SK-N-SH (cell line): ENCODE results near the gene CACNA2D3. TPM values are rescaled to one million over a fixed set of nuclear protein-coding genes. Genes with fewer than 3 reads are reported as not detected.

Experiments used
- CTCF ChIA-PET: fragments of 300-600, 350-600 bp; formaldehyde crosslinking; extraction: SDS; loops from one replicate; lab custom pipeline; 2021; lab: Yijun Ruan, JAX
- POLR2A ChIA-PET: fragments of 350-600 bp; sonication (Branson Sonifier 250); formaldehyde crosslinking; extraction: SDS; loops from one replicate; lab custom pipeline; 2020; ENCODE audit warnings: antibody characterized with exemption, inconsistent platforms; lab: Yijun Ruan, JAX
- DNase-seq: peaks from one replicate; pipeline ENCODE4 v3.0.0; 2012
- H2AFZ ChIP-seq: fragments of 200-600 bp; sonication (generic); 2 replicates; pipeline ENCODE4 v1.8.1; 2016; ENCODE audit warnings: antibody characterized with exemption, mild to moderate bottlenecking, low read depth
- H3F3A ChIP-seq: fragments of 200-600 bp; sonication (generic); replicated peaks from 2 replicates; pipeline ENCODE3; 2016; ENCODE audit warnings: antibody characterized with exemption, mild to moderate bottlenecking; ENCODE audit not compliant: insufficient read depth
- H3K27ac ChIP-seq, 2 experiments: fragments of 200-500 bp in 1 of 2; fragments of 200-600 bp in 1 of 2; sonication (Bioruptor generic) in 1 of 2; sonication (generic), shearing (Covaris generic) in 1 of 2; 2 replicates each; pipeline versions ENCODE4 v1.5.1 to v1.6.1; 2014 to 2016; ENCODE audit warnings: low read depth in 2 of 2, inconsistent platforms in 1 of 2, low read length in 1 of 2, mild to moderate bottlenecking in 1 of 2, mixed read lengths in 1 of 2
- H3K27me3 ChIP-seq: fragments of 200-600 bp; sonication (generic), shearing (Covaris generic); 2 replicates; pipeline ENCODE4 v1.6.1; 2016; ENCODE audit warnings: mixed run types; ENCODE audit not compliant: insufficient read depth
- H3K36me3 ChIP-seq, 2 experiments: fragments of 200-500 bp in 1 of 2; fragments of 200-600 bp in 1 of 2; sonication (Bioruptor generic) in 1 of 2; sonication (generic) in 1 of 2; replicated peaks in 1 of 2; 2 replicates each; pipeline versions ENCODE3 to v1.5.1; 2014 to 2016; ENCODE audit warnings: low read length in 1 of 2, mild to moderate bottlenecking in 1 of 2; ENCODE audit not compliant: insufficient read depth in 2 of 2, control insufficient read depth in 1 of 2
- H3K4me1 ChIP-seq, 2 experiments: fragments of 200-500 bp in 1 of 2; fragments of 200-600 bp in 1 of 2; sonication (Bioruptor generic) in 1 of 2; sonication (generic), shearing (Covaris generic) in 1 of 2; 2 replicates each; pipeline versions ENCODE4 v1.5.1 to v1.6.1; 2014 to 2016; ENCODE audit warnings: low read depth in 1 of 2, low read length in 1 of 2, mixed run types in 1 of 2; ENCODE audit not compliant: insufficient read depth in 2 of 2, control insufficient read depth in 1 of 2
- H3K4me2 ChIP-seq: fragments of 200-600 bp; sonication (generic), shearing (Covaris generic); 2 replicates; pipeline ENCODE4 v1.6.1; 2017; ENCODE audit warnings: mixed run types
- H3K4me3 ChIP-seq, 2 experiments: fragments of 200-500 bp in 1 of 2; fragments of 200-600 bp in 1 of 2; sonication (Bioruptor generic) in 1 of 2; sonication (generic), shearing (Covaris generic) in 1 of 2; 2 replicates each; pipeline versions ENCODE4 v1.5.1 to v1.8.1; 2014 to 2016; ENCODE audit warnings: low read depth in 2 of 2, inconsistent platforms in 1 of 2, low read length in 1 of 2, mild to moderate bottlenecking in 1 of 2, mixed read lengths in 1 of 2, moderate library complexity in 1 of 2
- H3K79me2 ChIP-seq: fragments of 200-600 bp; sonication (generic); 2 replicates; pipeline ENCODE4 v1.8.1; 2017; ENCODE audit warnings: mild to moderate bottlenecking; ENCODE audit not compliant: insufficient read depth
- H3K9ac ChIP-seq: fragments of 200-600 bp; sonication (generic); 2 replicates; pipeline ENCODE4 v1.6.1; 2017; ENCODE audit warnings: mixed run types
- H3K9me2 ChIP-seq: fragments of 200-600 bp; sonication (generic); 2 replicates; pipeline ENCODE4 v1.6.1; 2017; ENCODE audit warnings: mixed run types
- H3K9me3 ChIP-seq: fragments of 200-600 bp; sonication (generic); 2 replicates; pipeline ENCODE4 v1.6.1; 2017; ENCODE audit warnings: mixed run types, mild to moderate bottlenecking, moderate library complexity
- H4K20me1 ChIP-seq: fragments of 200-600 bp; sonication (generic); 2 replicates; pipeline ENCODE4 v1.6.1; 2017; ENCODE audit warnings: mild to moderate bottlenecking, mixed run types; ENCODE audit not compliant: insufficient read depth
- CTCF ChIP-seq: fragments of 200-600 bp; sonication (generic); IDR thresholded peaks from 2 replicates; pipeline ENCODE4 v1.6.1; 2017; ENCODE audit warnings: antibody characterized with exemption, mild to moderate bottlenecking, moderate library complexity
- EP300 ChIP-seq, 2 experiments: IDR thresholded peaks; 2 replicates each; pipeline versions ENCODE4 v1.4.0 to v1.6.1; 2012; ENCODE audit warnings: borderline replicate concordance in 1 of 2, low read depth in 1 of 2, low read length in 1 of 2
- EZH2phosphoT487 ChIP-seq: fragments of 200-600 bp; sonication (generic); IDR thresholded peaks from 2 replicates; pipeline ENCODE4 v1.6.1; 2017; ENCODE audit warnings: low read depth, mixed run types, mild to moderate bottlenecking, antibody characterized with exemption, moderate library complexity, borderline replicate concordance
- FOSL2 ChIP-seq: IDR thresholded peaks from 2 replicates; pipeline ENCODE4 v1.4.0; 2012; ENCODE audit warnings: low read depth, mild to moderate bottlenecking, moderate library complexity, borderline replicate concordance
- FOXJ3 ChIP-seq: sonication (generic); formaldehyde crosslinking; IDR thresholded peaks from 2 replicates; pipeline ENCODE4 v1.5.1; 2020; ENCODE audit warnings: mild to moderate bottlenecking, missing genetic modification reagents
- GABPA ChIP-seq: IDR thresholded peaks from 2 replicates; pipeline ENCODE4 v1.4.0; 2012; ENCODE audit warnings: low read depth, mild to moderate bottlenecking
- MXI1 ChIP-seq: IDR thresholded peaks from 2 replicates; pipeline ENCODE4 v1.6.1; 2012; ENCODE audit warnings: mild to moderate bottlenecking, low read depth, low read length, improper control_type of control experiment
- NRF1 ChIP-seq: IDR thresholded peaks from 2 replicates; pipeline ENCODE4 v1.6.1; 2012; ENCODE audit warnings: low read depth, mild to moderate bottlenecking, low read length
- POLR2AphosphoS5 ChIP-seq: IDR thresholded peaks from 2 replicates; pipeline ENCODE4 v1.6.1; 2012; ENCODE audit warnings: low read depth, low read length
- RAD21 ChIP-seq: IDR thresholded peaks from 2 replicates; pipeline ENCODE4 v1.6.1; 2012; ENCODE audit warnings: mild to moderate bottlenecking, low read length
- RFX5 ChIP-seq: IDR thresholded peaks from 2 replicates; pipeline ENCODE4 v1.6.1; 2012; ENCODE audit warnings: mild to moderate bottlenecking, improper control_type of control experiment, low read length
- SIN3A ChIP-seq: IDR thresholded peaks from 2 replicates; pipeline ENCODE4 v1.6.1; 2012; ENCODE audit warnings: low read depth, mild to moderate bottlenecking, low read length, moderate library complexity, borderline replicate concordance
- SMC3 ChIP-seq: IDR thresholded peaks from 2 replicates; pipeline ENCODE4 v1.6.1; 2012; ENCODE audit warnings: low read depth, low read length, improper control_type of control experiment
- TCF12 ChIP-seq: IDR thresholded peaks from 2 replicates; pipeline ENCODE4 v1.4.0; 2012
- WGBS: methylation state at CpG from one replicate; pipeline ENCODE4 v1.1.6; 2017; ENCODE audit warnings: low lambda C conversion rate; 5-methylcytosine and 5-hydroxymethylcytosine counted together
- polyA plus RNA-seq, 3 experiments: library from polyadenylated mRNA; depleted of rRNA; stranded (reverse); fragments of >200 nt; gene quantifications; 2 replicates each; pipeline ENCODE4 v1.2.3, GENCODE V29; 2012
- TF ChIP-seq, protein P1 (sequence below): fragments of 150-350 bp; IDR thresholded peaks from 2 replicates; pipeline ENCODE4 v1.6.1; 2017; ENCODE audit warnings: antibody characterized with exemption, low read length, low read depth, borderline replicate concordance
- TF ChIP-seq, protein P2 (sequence below): IDR thresholded peaks from 2 replicates; pipeline ENCODE4 v1.4.0; 2012; ENCODE audit warnings: low read depth
- TF ChIP-seq, protein P3 (sequence below): IDR thresholded peaks from 2 replicates; pipeline ENCODE4 v1.6.1; 2012; ENCODE audit warnings: mild to moderate bottlenecking, low read depth, low read length, moderate library complexity
- TF ChIP-seq, protein P4 (sequence below): IDR thresholded peaks from 2 replicates; pipeline ENCODE4; 2012

CACNA2D3 gene
- polyA plus RNA-seq, 1 of the 3 experiments (the other 2 are of a cell fraction): 0.15 TPM

- peak; percentile 72 for DNase-seq
These were observed 683 bp upstream of the CACNA2D3 start for GRCh38 chr3:54121414-54122323.

More at GRCh38 chr3:54121414-54122323, 683 bp upstream of the CACNA2D3 start:
- Histone ChIP-seq H3K4me2 (peak overlapping the region; percentile 66; the same call in 1 of the 2 replicates), H3K9me2 (no peaks in the 10 kb centered on the region), H3K4me1 (peaks cover 0 to 26% of the 10 kb centered on the region in 2 experiments; a peak in 2 of 4 replicates), H3K27ac (no peak overlapping the region), H3K79me2 (no peaks in the 10 kb centered on the region), H3K9ac (no peak overlapping the region), H3K36me3 (no peaks in the 10 kb centered on the region), H3K27me3 (peaks cover 36% of the 10 kb centered on the region), H3K4me3 (peak overlapping the region; percentile 9 to 27; a peak in 3 of 4 replicates), H2AFZ (no peak overlapping the region), H3K9me3 (no peaks in the 10 kb centered on the region), H3F3A (no peaks in the 10 kb centered on the region), H4K20me1 (no peaks in the 10 kb centered on the region)
- ChIA-PET POLR2A (no interaction called here), CTCF (interaction anchor here (1.1 to 2.2 kb wide), 4 partner anchors 10 to 183 kb away, joined by 3 to 6 read pairs (median 5); no protein-coding TSS in a partner anchor)
- 2% methylated on average over 21 of the region's 107 CpGs for WGBS
- TF ChIP-seq GABPA (no peak), TCF12 (no peak), MXI1 (no peak), NRF1 (no peak), CTCF (no peak), RFX5 (no peak), SIN3A (no peak), FOXJ3 (CRISPR knock-in tag) (no peak), EZH2phosphoT487 (no peak), POLR2AphosphoS5 (no peak), SMC3 (no peak), EP300 (IDR thresholded peaks at IDR 0.05; ENCODE audit: borderline replicate concordance in 1 of 2, low read depth in 1 of 2, low read length in 1 of 2) (no peak), FOSL2 (no peak), RAD21 (no peak)
- TF ChIP-seq, protein P1, sequence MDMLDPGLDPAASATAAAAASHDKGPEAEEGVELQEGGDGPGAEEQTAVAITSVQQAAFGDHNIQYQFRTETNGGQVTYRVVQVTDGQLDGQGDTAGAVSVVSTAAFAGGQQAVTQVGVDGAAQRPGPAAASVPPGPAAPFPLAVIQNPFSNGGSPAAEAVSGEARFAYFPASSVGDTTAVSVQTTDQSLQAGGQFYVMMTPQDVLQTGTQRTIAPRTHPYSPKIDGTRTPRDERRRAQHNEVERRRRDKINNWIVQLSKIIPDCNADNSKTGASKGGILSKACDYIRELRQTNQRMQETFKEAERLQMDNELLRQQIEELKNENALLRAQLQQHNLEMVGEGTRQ: no peak
- TF ChIP-seq, protein P2, sequence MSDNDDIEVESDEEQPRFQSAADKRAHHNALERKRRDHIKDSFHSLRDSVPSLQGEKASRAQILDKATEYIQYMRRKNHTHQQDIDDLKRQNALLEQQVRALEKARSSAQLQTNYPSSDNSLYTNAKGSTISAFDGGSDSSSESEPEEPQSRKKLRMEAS: no peak
- TF ChIP-seq, protein P3, sequence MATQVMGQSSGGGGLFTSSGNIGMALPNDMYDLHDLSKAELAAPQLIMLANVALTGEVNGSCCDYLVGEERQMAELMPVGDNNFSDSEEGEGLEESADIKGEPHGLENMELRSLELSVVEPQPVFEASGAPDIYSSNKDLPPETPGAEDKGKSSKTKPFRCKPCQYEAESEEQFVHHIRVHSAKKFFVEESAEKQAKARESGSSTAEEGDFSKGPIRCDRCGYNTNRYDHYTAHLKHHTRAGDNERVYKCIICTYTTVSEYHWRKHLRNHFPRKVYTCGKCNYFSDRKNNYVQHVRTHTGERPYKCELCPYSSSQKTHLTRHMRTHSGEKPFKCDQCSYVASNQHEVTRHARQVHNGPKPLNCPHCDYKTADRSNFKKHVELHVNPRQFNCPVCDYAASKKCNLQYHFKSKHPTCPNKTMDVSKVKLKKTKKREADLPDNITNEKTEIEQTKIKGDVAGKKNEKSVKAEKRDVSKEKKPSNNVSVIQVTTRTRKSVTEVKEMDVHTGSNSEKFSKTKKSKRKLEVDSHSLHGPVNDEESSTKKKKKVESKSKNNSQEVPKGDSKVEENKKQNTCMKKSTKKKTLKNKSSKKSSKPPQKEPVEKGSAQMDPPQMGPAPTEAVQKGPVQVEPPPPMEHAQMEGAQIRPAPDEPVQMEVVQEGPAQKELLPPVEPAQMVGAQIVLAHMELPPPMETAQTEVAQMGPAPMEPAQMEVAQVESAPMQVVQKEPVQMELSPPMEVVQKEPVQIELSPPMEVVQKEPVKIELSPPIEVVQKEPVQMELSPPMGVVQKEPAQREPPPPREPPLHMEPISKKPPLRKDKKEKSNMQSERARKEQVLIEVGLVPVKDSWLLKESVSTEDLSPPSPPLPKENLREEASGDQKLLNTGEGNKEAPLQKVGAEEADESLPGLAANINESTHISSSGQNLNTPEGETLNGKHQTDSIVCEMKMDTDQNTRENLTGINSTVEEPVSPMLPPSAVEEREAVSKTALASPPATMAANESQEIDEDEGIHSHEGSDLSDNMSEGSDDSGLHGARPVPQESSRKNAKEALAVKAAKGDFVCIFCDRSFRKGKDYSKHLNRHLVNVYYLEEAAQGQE: no peak
- TF ChIP-seq, protein P4, sequence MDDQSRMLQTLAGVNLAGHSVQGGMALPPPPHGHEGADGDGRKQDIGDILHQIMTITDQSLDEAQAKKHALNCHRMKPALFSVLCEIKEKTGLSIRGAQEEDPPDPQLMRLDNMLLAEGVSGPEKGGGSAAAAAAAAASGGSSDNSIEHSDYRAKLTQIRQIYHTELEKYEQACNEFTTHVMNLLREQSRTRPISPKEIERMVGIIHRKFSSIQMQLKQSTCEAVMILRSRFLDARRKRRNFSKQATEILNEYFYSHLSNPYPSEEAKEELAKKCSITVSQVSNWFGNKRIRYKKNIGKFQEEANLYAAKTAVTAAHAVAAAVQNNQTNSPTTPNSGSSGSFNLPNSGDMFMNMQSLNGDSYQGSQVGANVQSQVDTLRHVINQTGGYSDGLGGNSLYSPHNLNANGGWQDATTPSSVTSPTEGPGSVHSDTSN: no peak
